GM10266 (cell line): ENCODE data around the gene BPIFB3.
"Not testable (repeated sequence)": the region's sequence is repeated elsewhere in the genome, so short reads cannot be mapped to it uniquely, and the experiment has no call there.

Source experiments
- DNase-seq: peaks from one replicate; pipeline ENCODE4 v3.0.0; 2012; ENCODE audit errors: extremely low spot score
- TF ChIP-seq, protein P1 (sequence below): IDR thresholded peaks from 2 replicates; pipeline ENCODE4 v1.5.1; 2012; ENCODE audit warnings: mild to moderate bottlenecking, low read depth; ENCODE audit not compliant: control insufficient read depth, insufficient read depth; ENCODE audit errors: missing control alignments

BPIFB3 gene

DNA sequence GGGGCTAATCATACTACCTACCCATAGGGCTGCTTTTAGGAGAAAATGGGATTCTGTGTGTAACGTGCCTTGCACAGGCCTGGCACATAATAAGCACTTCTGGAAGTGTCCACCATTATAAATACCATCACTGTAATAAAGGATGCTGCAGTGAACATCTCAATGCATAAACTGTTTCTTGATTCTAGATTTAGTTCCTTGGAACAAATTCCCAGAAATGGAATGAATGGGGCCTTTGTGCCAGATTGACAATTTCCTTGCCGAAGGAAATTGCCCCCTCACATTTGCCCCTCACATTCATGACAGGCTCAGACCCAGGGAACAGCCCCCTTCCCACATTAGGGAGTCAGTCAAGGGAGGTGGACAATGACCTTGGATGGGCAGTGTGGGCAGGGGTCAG lies 55.0 kb downstream of the BPIFB3 start:
- TF ChIP-seq, protein P1, sequence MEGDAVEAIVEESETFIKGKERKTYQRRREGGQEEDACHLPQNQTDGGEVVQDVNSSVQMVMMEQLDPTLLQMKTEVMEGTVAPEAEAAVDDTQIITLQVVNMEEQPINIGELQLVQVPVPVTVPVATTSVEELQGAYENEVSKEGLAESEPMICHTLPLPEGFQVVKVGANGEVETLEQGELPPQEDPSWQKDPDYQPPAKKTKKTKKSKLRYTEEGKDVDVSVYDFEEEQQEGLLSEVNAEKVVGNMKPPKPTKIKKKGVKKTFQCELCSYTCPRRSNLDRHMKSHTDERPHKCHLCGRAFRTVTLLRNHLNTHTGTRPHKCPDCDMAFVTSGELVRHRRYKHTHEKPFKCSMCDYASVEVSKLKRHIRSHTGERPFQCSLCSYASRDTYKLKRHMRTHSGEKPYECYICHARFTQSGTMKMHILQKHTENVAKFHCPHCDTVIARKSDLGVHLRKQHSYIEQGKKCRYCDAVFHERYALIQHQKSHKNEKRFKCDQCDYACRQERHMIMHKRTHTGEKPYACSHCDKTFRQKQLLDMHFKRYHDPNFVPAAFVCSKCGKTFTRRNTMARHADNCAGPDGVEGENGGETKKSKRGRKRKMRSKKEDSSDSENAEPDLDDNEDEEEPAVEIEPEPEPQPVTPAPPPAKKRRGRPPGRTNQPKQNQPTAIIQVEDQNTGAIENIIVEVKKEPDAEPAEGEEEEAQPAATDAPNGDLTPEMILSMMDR = no peak

DNA sequence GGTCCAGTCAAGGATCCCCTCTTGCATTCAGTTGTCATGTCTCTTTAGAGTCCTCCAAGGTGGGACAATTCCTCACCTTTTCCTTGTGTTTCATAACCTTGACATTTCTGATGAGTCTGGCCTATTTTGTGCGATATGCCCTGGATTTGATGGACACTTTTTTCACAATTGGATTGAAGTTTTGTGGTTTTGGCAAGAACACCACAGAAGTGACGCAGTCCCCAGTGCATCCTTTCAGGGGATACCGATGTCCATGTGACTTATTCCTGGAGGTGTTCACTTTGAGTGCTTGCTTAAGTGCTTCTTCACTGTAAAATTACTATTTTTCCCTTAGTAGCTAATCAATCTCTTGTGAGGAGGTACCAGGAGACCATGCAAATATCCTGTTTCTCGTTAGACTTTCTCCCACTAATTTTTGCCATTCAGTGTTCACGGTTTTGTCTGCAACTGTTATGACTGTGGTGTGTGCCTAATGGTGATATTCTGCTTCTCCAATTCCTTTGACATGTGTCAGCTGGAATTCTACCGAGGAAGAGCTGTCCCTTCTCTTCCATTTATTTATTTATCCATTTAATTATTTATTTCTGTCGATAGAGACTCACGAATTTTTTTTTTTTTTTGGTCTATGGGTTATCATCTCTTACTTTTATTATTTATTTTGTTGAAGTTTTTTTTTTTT lies 56.6 kb downstream of the BPIFB3 start:
- DNase-seq = no peak
- TF ChIP-seq, protein P1 = no peak

More for the DNA sequence above, 55.0 kb downstream of the BPIFB3 start:
- no peak for DNase-seq

DNA sequence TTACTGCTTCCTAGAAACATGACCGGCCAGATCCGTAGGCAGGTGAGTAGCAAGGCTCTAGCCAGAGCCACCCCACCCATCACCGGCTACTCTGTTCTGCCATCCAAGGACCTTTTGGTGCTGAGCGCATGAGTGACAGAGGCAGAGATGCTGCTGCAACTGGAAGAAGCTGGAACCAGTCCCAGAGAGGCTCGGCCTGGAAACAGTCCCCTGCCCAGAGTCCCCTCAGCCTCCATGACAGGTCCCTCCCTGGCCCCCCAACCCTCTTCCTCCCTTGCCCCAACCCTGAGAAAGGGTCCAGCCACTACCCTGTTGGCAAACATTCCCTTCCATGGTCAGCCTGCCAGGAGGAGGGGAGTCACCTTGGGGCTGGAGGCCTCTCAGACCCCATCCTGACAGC lies 57.6 kb downstream of the BPIFB3 start:
- TF ChIP-seq, protein P1 = no peak
- DNase-seq = no peak

DNA sequence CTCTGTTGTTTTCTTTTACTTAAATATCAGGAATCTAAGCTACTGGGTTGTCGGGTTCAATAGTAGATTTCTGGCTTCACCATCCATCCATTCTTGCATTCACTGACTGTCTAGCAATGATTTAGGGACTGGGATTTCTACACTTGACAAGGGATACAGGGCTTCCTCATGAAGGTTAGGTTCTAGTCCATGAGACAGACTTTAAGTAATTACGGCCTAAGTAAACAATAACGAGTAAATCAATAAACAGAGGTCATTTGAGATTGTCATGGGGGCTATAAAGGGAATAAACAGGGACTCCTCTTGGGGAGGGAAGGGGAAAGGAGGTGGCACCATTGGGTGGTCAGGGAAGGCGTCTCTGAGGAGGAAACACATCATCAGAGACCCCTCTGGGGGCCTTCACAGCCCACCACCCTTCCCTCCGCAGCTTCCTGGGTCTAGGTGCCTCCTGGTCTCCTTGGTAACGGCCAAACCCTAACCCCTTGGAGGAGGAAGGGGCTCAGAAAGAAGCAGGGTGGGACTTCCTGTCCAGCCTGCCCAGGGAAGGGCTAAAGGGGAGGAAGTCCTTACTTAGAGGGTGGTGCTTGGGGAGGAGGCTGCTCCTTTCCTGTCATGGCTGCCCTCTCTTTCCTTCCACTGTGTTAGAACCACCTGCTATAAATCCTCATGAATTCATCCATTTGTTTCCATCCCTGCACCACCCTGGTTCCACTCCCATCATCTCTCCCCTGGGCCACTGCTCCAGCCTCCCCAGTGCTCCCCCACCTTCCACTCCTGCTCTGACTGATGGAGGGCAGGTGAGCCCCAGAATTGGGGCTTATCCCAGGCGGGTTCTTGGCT lies 59.1 kb downstream of the BPIFB3 start:
- no peak for DNase-seq
- TF ChIP-seq, protein P1 = no peak

DNA sequence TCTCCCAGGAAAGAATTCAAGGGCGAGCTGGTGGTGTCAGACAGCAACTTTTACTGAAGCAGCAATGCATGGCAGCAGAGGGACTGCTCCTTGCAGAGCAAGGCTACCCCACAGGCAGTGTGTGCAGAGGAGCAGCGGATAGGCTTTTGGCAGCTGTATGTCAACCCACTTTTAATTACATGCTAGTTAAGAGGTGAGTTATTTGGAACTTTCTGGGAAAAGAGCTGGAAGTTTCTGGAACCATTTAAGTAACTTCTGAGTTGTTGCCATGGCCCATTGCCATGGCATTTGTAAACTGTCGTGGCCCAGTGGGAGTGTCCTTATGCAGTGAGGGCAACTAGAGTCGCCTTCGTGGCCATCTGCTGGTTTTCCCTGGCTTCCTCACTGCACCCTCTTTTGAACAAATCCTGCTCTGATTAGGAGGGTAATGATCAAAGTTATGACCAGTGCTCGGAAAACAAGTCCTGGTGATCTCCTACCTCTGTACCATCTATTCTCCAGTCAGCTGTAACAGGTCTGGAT lies 59.7 kb downstream of the BPIFB3 start:
- TF ChIP-seq, protein P1 = no peak
- DNase-seq = no peak

DNA sequence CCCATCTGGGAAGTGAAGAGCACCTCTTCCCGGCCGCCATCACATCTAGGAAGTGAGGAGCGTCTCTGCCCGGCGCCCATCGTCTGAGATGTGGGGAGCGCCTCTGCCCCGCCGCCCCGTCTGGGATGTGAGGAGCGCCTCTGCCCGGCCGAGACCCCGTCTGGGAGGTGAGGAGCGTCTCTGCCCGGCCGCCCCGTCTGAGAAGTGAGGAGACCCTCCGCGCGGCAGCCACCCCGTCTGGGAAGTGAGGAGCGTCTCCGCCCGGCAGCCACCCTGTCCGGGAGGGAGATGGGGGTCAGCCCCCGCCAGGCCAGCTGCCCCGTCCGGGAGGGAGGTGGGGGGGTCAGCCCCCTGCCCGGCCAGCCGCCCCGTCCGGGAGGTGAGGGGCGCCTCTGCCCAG lies 61.8 kb downstream of the BPIFB3 start:
- not testable (repeated sequence) for DNase-seq

DNA sequence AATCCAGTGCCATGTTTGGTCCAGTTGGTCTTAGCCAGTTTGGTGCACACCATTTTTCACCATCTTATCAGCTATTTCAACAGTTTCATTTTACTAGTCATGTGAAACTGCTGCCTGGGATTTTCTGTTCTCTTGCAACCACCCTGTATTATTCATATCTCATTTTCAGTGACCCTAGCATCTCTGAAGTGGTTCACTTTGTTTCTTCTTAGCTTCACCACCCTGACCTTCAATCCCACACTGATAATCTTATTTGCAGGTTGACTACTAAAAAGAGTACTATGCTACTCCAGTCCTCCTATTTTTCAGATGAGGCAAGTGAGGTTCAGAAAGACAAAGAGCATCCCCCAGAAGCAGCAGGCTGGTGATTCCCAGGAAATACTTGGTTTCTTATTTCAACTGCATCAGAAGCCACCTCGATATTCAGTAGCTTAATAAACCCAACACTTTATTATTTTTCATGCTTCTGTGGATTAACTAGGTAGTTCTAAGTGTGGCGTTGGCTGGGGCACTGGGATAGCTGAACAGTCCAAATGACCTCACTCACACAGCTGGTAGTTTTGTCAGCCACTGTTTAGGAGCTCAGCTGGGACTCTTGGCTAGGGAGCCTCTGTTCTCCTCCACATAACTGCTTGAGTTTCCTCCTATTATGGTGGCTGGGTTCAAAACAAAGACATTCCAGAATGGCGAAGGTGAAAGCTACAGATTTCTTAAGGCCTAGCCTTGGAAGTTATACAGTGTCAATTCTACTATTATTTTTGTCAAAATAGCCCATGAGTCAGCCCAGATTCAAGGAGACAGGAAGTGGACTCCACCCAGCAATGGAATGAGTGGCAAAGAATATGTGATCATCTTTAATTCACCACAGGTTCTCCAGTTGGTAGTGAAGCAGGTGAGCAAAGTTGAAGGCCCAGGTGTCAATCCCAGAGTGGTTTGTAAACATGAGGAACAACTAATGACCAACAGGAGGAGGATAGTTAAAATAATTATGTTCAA lies 66.3 kb downstream of the BPIFB3 start:
- peak; percentile 63 for DNase-seq

More for the DNA sequence above, 66.3 kb downstream of the BPIFB3 start:
- TF ChIP-seq, protein P1 = no peak
